Measurements from ENCODE around the gene ZBTB21. TPM values are rescaled to one million over a fixed set of nuclear protein-coding genes. Genes with fewer than 3 reads are reported as not detected.

Gene ZBTB21
- polyA plus RNA-seq, 1 experiment, result 13.4 TPM

DNA sequence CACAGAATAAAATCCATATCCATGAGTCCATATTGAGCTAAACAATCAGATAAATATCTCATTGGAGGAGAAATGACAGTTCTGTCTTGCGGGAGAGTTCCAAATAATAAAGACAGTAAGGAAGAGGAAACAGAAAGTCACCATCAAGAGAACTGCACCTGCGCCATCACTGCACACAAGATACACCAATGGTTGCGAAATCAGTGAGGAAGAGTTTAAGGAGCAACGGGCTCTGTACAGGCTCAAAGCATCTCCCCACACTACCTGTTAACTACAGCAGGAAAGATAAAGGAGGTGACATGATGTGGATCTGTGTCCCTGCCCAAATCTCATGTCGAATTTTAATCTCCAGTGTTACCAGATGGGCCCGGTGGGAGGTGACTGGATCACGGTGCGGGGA, 64.2 kb downstream of the ZBTB21 start:
- ChIA-PET CTCF (no interaction called here), POLR2A (no interaction called here)
- H3K9me3 ChIP-seq (ENCODE audit: control insufficient read depth, insufficient read depth, low read length), result no peaks in the 10 kb centered on the region
- no peak for DNase-seq (ENCODE audit: low read depth, low spot score)
- H3K27ac ChIP-seq (ENCODE audit: low read depth, low read length), result no peak overlapping the region
- no peaks in the 10 kb centered on the region for H3K27me3 ChIP-seq (ENCODE audit: control insufficient read depth, insufficient read depth, low read length)
- TF ChIP-seq, protein P1, sequence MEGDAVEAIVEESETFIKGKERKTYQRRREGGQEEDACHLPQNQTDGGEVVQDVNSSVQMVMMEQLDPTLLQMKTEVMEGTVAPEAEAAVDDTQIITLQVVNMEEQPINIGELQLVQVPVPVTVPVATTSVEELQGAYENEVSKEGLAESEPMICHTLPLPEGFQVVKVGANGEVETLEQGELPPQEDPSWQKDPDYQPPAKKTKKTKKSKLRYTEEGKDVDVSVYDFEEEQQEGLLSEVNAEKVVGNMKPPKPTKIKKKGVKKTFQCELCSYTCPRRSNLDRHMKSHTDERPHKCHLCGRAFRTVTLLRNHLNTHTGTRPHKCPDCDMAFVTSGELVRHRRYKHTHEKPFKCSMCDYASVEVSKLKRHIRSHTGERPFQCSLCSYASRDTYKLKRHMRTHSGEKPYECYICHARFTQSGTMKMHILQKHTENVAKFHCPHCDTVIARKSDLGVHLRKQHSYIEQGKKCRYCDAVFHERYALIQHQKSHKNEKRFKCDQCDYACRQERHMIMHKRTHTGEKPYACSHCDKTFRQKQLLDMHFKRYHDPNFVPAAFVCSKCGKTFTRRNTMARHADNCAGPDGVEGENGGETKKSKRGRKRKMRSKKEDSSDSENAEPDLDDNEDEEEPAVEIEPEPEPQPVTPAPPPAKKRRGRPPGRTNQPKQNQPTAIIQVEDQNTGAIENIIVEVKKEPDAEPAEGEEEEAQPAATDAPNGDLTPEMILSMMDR (IDR thresholded peaks at IDR 0.05; ENCODE audit: low read depth, low read length), result no peak
- H3K4me3 ChIP-seq (ENCODE audit: low read depth, low read length), result no peak overlapping the region

DNA sequence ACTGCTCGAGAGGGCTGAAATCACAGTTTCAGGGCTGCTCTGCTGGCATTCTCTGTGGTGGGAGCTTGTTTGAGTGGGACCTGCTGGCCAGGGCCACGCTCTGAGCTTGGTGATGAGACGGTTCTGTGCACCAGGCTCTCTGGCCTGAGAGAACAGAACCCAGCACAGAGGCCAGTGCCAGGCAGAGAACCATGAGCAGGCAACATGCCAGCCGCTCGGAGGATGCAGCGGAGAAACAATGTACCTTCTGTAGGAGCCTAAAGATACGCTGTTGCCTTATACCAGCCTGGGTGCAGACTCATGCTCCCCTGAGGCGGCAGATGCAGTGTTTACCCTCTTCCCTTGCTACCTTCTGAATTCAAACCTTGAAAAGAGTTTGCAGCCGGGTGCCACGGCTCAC, 66.3 kb downstream of the ZBTB21 start:
- CTCF ChIA-PET, result no interaction called here
- TF ChIP-seq, protein P1 (IDR thresholded peaks at IDR 0.05; ENCODE audit: low read depth, low read length), result no peak
- DNase-seq (ENCODE audit: low read depth, low spot score), result no peak
- Histone ChIP-seq H3K27me3 (ENCODE audit: control insufficient read depth, insufficient read depth, low read length) (no peaks in the 10 kb centered on the region), H3K4me3 (ENCODE audit: low read depth, low read length) (no peak overlapping the region), H3K9me3 (ENCODE audit: control insufficient read depth, insufficient read depth, low read length) (no peaks in the 10 kb centered on the region), H3K27ac (ENCODE audit: low read depth, low read length) (no peak overlapping the region)
- POLR2A ChIA-PET, result no interaction called here

DNA sequence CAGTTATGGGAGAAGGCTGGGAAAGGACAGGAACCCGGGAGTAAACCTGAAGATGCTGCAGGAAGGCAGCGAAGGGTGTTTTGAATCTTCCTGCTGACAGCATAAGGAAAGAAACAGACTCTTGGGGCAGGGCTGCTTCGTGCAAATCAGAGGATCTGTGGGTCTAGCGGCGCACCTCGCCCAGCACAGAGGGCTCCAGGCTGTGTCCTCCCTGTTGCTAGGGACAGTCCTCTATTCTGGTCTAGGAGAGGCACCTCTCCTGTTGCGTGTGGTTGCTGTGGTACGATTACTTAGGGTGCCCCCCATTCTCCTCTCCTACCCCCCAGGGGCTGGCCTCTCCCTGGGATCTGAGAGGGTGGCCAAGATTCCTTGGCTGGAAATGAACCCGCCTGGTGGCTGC, 67.7 kb downstream of the ZBTB21 start:
- H3K9me3 ChIP-seq (ENCODE audit: control insufficient read depth, insufficient read depth, low read length), result no peaks in the 10 kb centered on the region
- TF ChIP-seq, protein P1 (IDR thresholded peaks at IDR 0.05; ENCODE audit: low read depth, low read length), result no peak
- CTCF ChIA-PET, result interaction anchor here (0.6 kb wide), 1 partner anchor 11 kb away, joined by 3 read pairs; no protein-coding TSS in a partner anchor
- H3K27me3 ChIP-seq (ENCODE audit: control insufficient read depth, insufficient read depth, low read length), result no peaks in the 10 kb centered on the region
- H3K27ac ChIP-seq (ENCODE audit: low read depth, low read length), result no peak overlapping the region
- no peak for DNase-seq (ENCODE audit: low read depth, low spot score)
- no peak overlapping the region for H3K4me3 ChIP-seq (ENCODE audit: low read depth, low read length)
- POLR2A ChIA-PET, result no interaction called here

DNA sequence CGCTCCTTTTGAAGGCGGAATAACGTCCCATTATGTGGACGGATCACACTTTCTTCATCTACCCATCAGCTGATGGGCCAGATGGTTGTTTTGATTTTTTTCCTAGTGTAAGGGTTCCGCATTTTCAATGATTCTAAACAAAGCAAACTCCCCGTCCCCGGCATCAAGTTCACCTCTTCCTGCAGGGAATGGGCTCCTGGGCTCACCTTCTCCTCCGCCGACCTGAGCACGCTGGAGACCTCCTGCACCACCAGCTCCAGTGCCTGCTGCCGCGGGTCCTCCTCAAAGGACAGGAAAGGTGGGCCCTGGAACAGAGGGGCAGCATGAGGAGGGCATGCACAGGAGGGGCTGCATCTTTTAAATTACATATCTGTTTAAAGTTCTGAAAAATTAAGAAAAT, 68.2 kb downstream of the ZBTB21 start:
- no peaks in the 10 kb centered on the region for H3K27me3 ChIP-seq (ENCODE audit: control insufficient read depth, insufficient read depth, low read length)
- CTCF ChIA-PET, result interaction anchor here (0.6 to 1.3 kb wide), 2 partner anchors 10 to 11 kb away, joined by 3 read pairs; no protein-coding TSS in a partner anchor
- no peak overlapping the region for H3K4me3 ChIP-seq (ENCODE audit: low read depth, low read length)
- no peak overlapping the region for H3K27ac ChIP-seq (ENCODE audit: low read depth, low read length)
- no peak for DNase-seq (ENCODE audit: low read depth, low spot score)
- POLR2A ChIA-PET, result no interaction called here
- TF ChIP-seq, protein P1 (IDR thresholded peaks at IDR 0.05; ENCODE audit: low read depth, low read length), result no peak
- no peaks in the 10 kb centered on the region for H3K9me3 ChIP-seq (ENCODE audit: control insufficient read depth, insufficient read depth, low read length)

DNA sequence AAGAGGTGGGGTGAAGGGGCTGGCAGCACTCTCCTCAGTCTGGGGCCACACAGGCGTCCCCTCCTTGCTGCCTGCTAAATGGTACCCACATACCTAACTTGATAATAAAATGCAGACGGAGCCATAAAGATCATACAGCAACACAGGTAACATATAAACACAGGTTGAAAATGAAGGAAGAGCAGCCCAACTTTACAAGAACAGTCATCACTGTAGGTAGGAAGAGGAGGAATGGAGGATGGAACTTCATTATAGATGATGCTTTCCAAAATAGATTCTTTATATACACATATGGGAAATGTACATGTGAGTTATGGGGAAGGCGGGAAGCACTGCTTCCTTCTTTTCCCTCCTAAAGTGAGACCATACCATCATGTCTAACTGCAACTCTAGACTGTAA, 69.7 kb downstream of the ZBTB21 start:
- ChIA-PET CTCF (no interaction called here), POLR2A (no interaction called here)
- H3K27me3 ChIP-seq (ENCODE audit: control insufficient read depth, insufficient read depth, low read length), result no peaks in the 10 kb centered on the region
- H3K9me3 ChIP-seq (ENCODE audit: control insufficient read depth, insufficient read depth, low read length), result no peaks in the 10 kb centered on the region
- DNase-seq (ENCODE audit: low read depth, low spot score), result no peak
- TF ChIP-seq, protein P1 (IDR thresholded peaks at IDR 0.05; ENCODE audit: low read depth, low read length), result no peak
- no peak overlapping the region for H3K27ac ChIP-seq (ENCODE audit: low read depth, low read length)
- no peak overlapping the region for H3K4me3 ChIP-seq (ENCODE audit: low read depth, low read length)
